ENCODE measurements around the gene XXYLT1. TPM values are rescaled to one million over a fixed set of nuclear protein-coding genes. Genes with fewer than 3 reads are reported as not detected.

Gene XXYLT1
- total RNA-seq, 1 donor from 2014 or later, result 7.6 TPM

GRCh38 chr3:195208183-195208582, 62.8 kb downstream of the XXYLT1 start:
- POLR2A ChIA-PET, result interaction anchor here (0.8 to 1.3 kb wide), 7 partner anchors 21 to 520 kb away, joined by 3 to 9 read pairs (median 5); no protein-coding TSS in a partner anchor
- Mint-ChIP-seq H3K27ac (peak overlapping the region; percentile 75), H3K9me3 (no peaks in the 10 kb centered on the region), H3K27me3 (no peaks in the 10 kb centered on the region), H3K4me1 (peaks cover 36% of the 10 kb centered on the region), H3K4me3 (peak overlapping the region; percentile 58), H3K36me3 (ENCODE audit: low read depth) (no peaks in the 10 kb centered on the region)
- ATAC-seq (ENCODE audit: low read depth) (peak; percentile 86), DNase-seq (no peak)
- CTCF ChIA-PET, result interaction anchor here (1.6 kb wide), 1 partner anchor 78 kb away, joined by 3 read pairs; no protein-coding TSS in a partner anchor
- TF ChIP-seq, protein P1, sequence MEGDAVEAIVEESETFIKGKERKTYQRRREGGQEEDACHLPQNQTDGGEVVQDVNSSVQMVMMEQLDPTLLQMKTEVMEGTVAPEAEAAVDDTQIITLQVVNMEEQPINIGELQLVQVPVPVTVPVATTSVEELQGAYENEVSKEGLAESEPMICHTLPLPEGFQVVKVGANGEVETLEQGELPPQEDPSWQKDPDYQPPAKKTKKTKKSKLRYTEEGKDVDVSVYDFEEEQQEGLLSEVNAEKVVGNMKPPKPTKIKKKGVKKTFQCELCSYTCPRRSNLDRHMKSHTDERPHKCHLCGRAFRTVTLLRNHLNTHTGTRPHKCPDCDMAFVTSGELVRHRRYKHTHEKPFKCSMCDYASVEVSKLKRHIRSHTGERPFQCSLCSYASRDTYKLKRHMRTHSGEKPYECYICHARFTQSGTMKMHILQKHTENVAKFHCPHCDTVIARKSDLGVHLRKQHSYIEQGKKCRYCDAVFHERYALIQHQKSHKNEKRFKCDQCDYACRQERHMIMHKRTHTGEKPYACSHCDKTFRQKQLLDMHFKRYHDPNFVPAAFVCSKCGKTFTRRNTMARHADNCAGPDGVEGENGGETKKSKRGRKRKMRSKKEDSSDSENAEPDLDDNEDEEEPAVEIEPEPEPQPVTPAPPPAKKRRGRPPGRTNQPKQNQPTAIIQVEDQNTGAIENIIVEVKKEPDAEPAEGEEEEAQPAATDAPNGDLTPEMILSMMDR (IDR thresholded peaks at IDR 0.05), result no peak
- intact Hi-C loops (cut with micrococcal nuclease), result loop anchor here (5.0 kb wide), 2 partner anchors 49 to 81 kb away; no protein-coding TSS in a partner anchor

GRCh38 chr3:195207731-195208130, 63.2 kb downstream of the XXYLT1 start:
- POLR2A ChIA-PET, result interaction anchor here (0.9 to 1.3 kb wide), 5 partner anchors 45 to 78 kb away, joined by 3 to 6 read pairs (median 4); no protein-coding TSS in a partner anchor
- H3K27ac Mint-ChIP-seq, result peak overlapping the region; percentile 62
- intact Hi-C loops (cut with micrococcal nuclease), result loop anchor here (5.0 kb wide), 2 partner anchors 50 to 80 kb away; no protein-coding TSS in a partner anchor

GRCh38 chr3:195207056-195207455, 63.9 kb downstream of the XXYLT1 start:
- ATAC-seq (ENCODE audit: low read depth) (no peak), DNase-seq (no peak)
- no peaks in the 10 kb centered on the region for H3K27me3 Mint-ChIP-seq
- no peaks in the 10 kb centered on the region for H3K9me3 Mint-ChIP-seq
- ChIA-PET CTCF (interaction anchor here (1.6 kb wide), 1 partner anchor 77 kb away, joined by 3 read pairs; no protein-coding TSS in a partner anchor), POLR2A (no interaction called here)
- H3K4me1 Mint-ChIP-seq, result peaks cover 36% of the 10 kb centered on the region
- no peaks in the 10 kb centered on the region for H3K36me3 Mint-ChIP-seq (ENCODE audit: low read depth)
- TF ChIP-seq, protein P1 (IDR thresholded peaks at IDR 0.05), result no peak
- no peak overlapping the region for H3K27ac Mint-ChIP-seq
- intact Hi-C loops (cut with micrococcal nuclease), result loop anchor here (5.0 kb wide), 2 partner anchors 50 to 80 kb away; no protein-coding TSS in a partner anchor
- H3K4me3 Mint-ChIP-seq, result no peak overlapping the region

More at GRCh38 chr3:195207731-195208130, 63.2 kb downstream of the XXYLT1 start:
- no peak overlapping the region for H3K4me3 Mint-ChIP-seq
- TF ChIP-seq, protein P1 (IDR thresholded peaks at IDR 0.05), result no peak
- DNase-seq (no peak), ATAC-seq (ENCODE audit: low read depth) (no peak)
- H3K36me3 Mint-ChIP-seq (ENCODE audit: low read depth), result no peaks in the 10 kb centered on the region
- no peaks in the 10 kb centered on the region for H3K9me3 Mint-ChIP-seq
- H3K27me3 Mint-ChIP-seq, result no peaks in the 10 kb centered on the region
- H3K4me1 Mint-ChIP-seq, result peaks cover 36% of the 10 kb centered on the region
- CTCF ChIA-PET, result interaction anchor here (1.6 kb wide), 1 partner anchor 78 kb away, joined by 3 read pairs; no protein-coding TSS in a partner anchor

GRCh38 chr3:195204360-195205163, 66.4 kb downstream of the XXYLT1 start:
- CTCF ChIA-PET, result no interaction called here

More at GRCh38 chr3:195204360-195205163, 66.4 kb downstream of the XXYLT1 start:
- POLR2A ChIA-PET, result interaction anchor here (0.6 to 0.7 kb wide), 2 partner anchors 20 to 106 kb away, joined by 5 to 7 read pairs; no protein-coding TSS in a partner anchor
- no peaks in the 10 kb centered on the region for H3K27me3 Mint-ChIP-seq
- DNase-seq (no peak), ATAC-seq (ENCODE audit: low read depth) (peak; percentile 30)
- H3K27ac Mint-ChIP-seq, result peak overlapping the region; percentile 82
- TF ChIP-seq, protein P1 (IDR thresholded peaks at IDR 0.05), result no peak
- intact Hi-C loops (cut with micrococcal nuclease), result loop anchor here (2.0 to 5.0 kb wide), 3 partner anchors 18 to 77 kb away; no protein-coding TSS in a partner anchor
- H3K4me1 Mint-ChIP-seq, result peaks cover 31% of the 10 kb centered on the region
- no peaks in the 10 kb centered on the region for H3K9me3 Mint-ChIP-seq
- H3K4me3 Mint-ChIP-seq, result peak overlapping the region; percentile 25
- H3K36me3 Mint-ChIP-seq (ENCODE audit: low read depth), result no peaks in the 10 kb centered on the region

Measured in activated B cell treated with CpG ODN at 0.5 μM for 24 hours (primary cell).